Upper lobe of right lung (tissue), 1 donor: ENCODE results near the gene RRP8. TPM values are rescaled to one million over a fixed set of nuclear protein-coding genes. Genes with fewer than 3 reads are reported as not detected.

ENCODE experiments used
- ATAC-seq: fragments of 200-7000 bp; cut with Tn5 transposase; one replicate; pipeline ENCODE4 v1.9.1; 2020; ENCODE audit warnings: mild to moderate bottlenecking, moderate library complexity
- DNase-seq: peaks from one replicate; pipeline ENCODE4 v3.0.0-alpha.2; 2020
- H3K27ac ChIP-seq: fragments of 200-600 bp; one replicate; pipeline ENCODE4 v1.8.0; 2022
- H3K27me3 ChIP-seq: fragments of 200-600 bp; one replicate; pipeline ENCODE4 v1.8.0; 2022; ENCODE audit warnings: mild to moderate bottlenecking
- H3K36me3 ChIP-seq: fragments of 200-600 bp; one replicate; pipeline ENCODE4 v1.8.0; 2022
- H3K4me1 ChIP-seq: fragments of 200-600 bp; one replicate; pipeline ENCODE4 v1.8.0; 2022
- H3K4me3 ChIP-seq: fragments of 200-600 bp; one replicate; pipeline ENCODE4 v1.8.0; 2022; ENCODE audit warnings: mild to moderate bottlenecking
- H3K9me3 ChIP-seq: fragments of 200-600 bp; one replicate; pipeline ENCODE4 v1.8.0; 2022
- CTCF ChIP-seq: fragments of 200-600 bp; IDR thresholded peaks from one replicate; pipeline ENCODE4 v1.8.0; 2022; ENCODE audit warnings: antibody characterized with exemption
- intact Hi-C: fragments of 100-400 bp; cut with DNase I; formaldehyde crosslinking; loops from one replicate; pipeline ENCODE4 v1.11.0; 2022
- total RNA-seq: library from RNA; stranded (reverse); fragmentation: NEBNext Ultra II Directional; extraction: Animal tissue kit (Norgen Biotek cat#: 25700); gene quantifications from one replicate; pipeline ENCODE4 v1.2.1, GENCODE V29; 2021
- donor health status: DM: no; HTN: yes; CAD: no; lungs with severe emphysema.

The RRP8 gene
- total RNA-seq, 1 donor from 2014 or later, result 17.9 TPM

GRCh38 chr11:6635082-6635932, 31.9 kb upstream of the RRP8 start:
- no peak for TF ChIP-seq CTCF
- Histone ChIP-seq H3K27me3 (no peaks in the 10 kb centered on the region), H3K9me3 (no peaks in the 10 kb centered on the region), H3K36me3 (peaks cover 7% of the 10 kb centered on the region), H3K4me1 (peaks cover 35% of the 10 kb centered on the region), H3K27ac (peak overlapping the region; percentile 39), H3K4me3 (no peak overlapping the region)
- ATAC-seq (peak; percentile 64), DNase-seq (no peak)
- intact Hi-C loops, result no loop called here

- H3K9me3 ChIP-seq, result no peaks in the 10 kb centered on the region
- ATAC-seq (no peak), DNase-seq (no peak)
- TF ChIP-seq CTCF, result no peak
- H3K27me3 ChIP-seq, result no peaks in the 10 kb centered on the region
- intact Hi-C loops, result no loop called here
- H3K36me3 ChIP-seq, result peaks cover 7% of the 10 kb centered on the region
- H3K27ac ChIP-seq, result no peak overlapping the region
- H3K4me3 ChIP-seq, result no peak overlapping the region
- H3K4me1 ChIP-seq, result peaks cover 35% of the 10 kb centered on the region
Measured at GRCh38 chr11:6634534-6634933, 31.1 kb upstream of the RRP8 start.

- H3K4me1 ChIP-seq, result peaks cover 33% of the 10 kb centered on the region
- no peaks in the 10 kb centered on the region for H3K27me3 ChIP-seq
- TF ChIP-seq CTCF, result no peak
- no peak for DNase-seq
- ATAC-seq, result no peak
- H3K4me3 ChIP-seq, result no peak overlapping the region
- H3K36me3 ChIP-seq, result peaks cover 7% of the 10 kb centered on the region
- H3K9me3 ChIP-seq, result no peaks in the 10 kb centered on the region
- intact Hi-C loops, result no loop called here
- no peak overlapping the region for H3K27ac ChIP-seq
Measured at GRCh38 chr11:6633422-6634408, 30.3 kb upstream of the RRP8 start.

- H3K36me3 ChIP-seq, result peaks cover 7% of the 10 kb centered on the region
- H3K27ac ChIP-seq, result no peak overlapping the region
Measured at GRCh38 chr11:6632116-6633073, 29.0 kb upstream of the RRP8 start.

More at GRCh38 chr11:6632116-6633073, 29.0 kb upstream of the RRP8 start:
- H3K9me3 ChIP-seq, result no peaks in the 10 kb centered on the region
- intact Hi-C loops, result no loop called here
- no peak overlapping the region for H3K4me3 ChIP-seq
- DNase-seq, result no peak
- H3K27me3 ChIP-seq, result no peaks in the 10 kb centered on the region
- no peak for TF ChIP-seq CTCF
- peaks cover 20% of the 10 kb centered on the region for H3K4me1 ChIP-seq
- ATAC-seq, result no peak
